HepG2 (cell line): ENCODE data around the gene TARDBP. TPM values are rescaled to one million over a fixed set of nuclear protein-coding genes. Genes with fewer than 3 reads are reported as not detected.

Experiments used
- CBX2 ChIP-seq, 2 experiments: fragments of 200-600 bp in 1 of 2; sonication (generic); formaldehyde crosslinking in 1 of 2; IDR thresholded peaks; 2 replicates each; pipeline versions ENCODE4 v1.7.0 to v1.8.1; 2018 to 2022; ENCODE audit warnings: low read depth in 2 of 2, low read length in 1 of 2, mild to moderate bottlenecking in 1 of 2, missing genetic modification reagents in 1 of 2
- ELF1 ChIP-seq: sonication (generic); formaldehyde crosslinking; IDR thresholded peaks from 2 replicates; pipeline ENCODE4 v1.4.0; 2020; ENCODE audit warnings: missing genetic modification reagents
- HMGA1 ChIP-seq: sonication (generic); formaldehyde crosslinking; conservative IDR thresholded peaks from 2 replicates; pipeline ENCODE4 v1.4.0; 2020; ENCODE audit warnings: missing genetic modification reagents
- KAT2B ChIP-seq: fragments of 150-350 bp; IDR thresholded peaks from 2 replicates; pipeline ENCODE4 v1.6.1; 2014; ENCODE audit warnings: low read depth, low read length, borderline replicate concordance
- MIXL1 ChIP-seq: IDR thresholded peaks from 2 replicates; pipeline ENCODE4 v1.6.1; 2016
- NFRKB ChIP-seq: fragments of 450-650 bp; IDR thresholded peaks from 2 replicates; pipeline ENCODE4 v1.6.1; 2017
- PTBP1 ChIP-seq: fragments of 200-400 bp; formaldehyde crosslinking; IDR thresholded peaks from 2 replicates; pipeline ENCODE4 v1.6.1; 2018; ENCODE audit warnings: low read length, low read depth; ENCODE audit not compliant: poor library complexity, severe bottlenecking
- ZNF296 ChIP-seq: sonication (generic); formaldehyde crosslinking; conservative IDR thresholded peaks from 2 replicates; pipeline ENCODE4 v1.5.0; 2020; ENCODE audit warnings: mild to moderate bottlenecking, missing genetic modification reagents
- ZNF350 ChIP-seq: sonication (generic); formaldehyde crosslinking; IDR thresholded peaks from 2 replicates; pipeline ENCODE4 v1.4.0; 2020; ENCODE audit warnings: mild to moderate bottlenecking, low read depth, missing genetic modification reagents, borderline replicate concordance
- ZNF530 ChIP-seq: sonication (generic); formaldehyde crosslinking; IDR thresholded peaks from 2 replicates; pipeline ENCODE4 v1.5.0; 2020; ENCODE audit warnings: low read depth, mild to moderate bottlenecking, missing genetic modification reagents
- ZNF550 ChIP-seq: sonication (generic); formaldehyde crosslinking; IDR thresholded peaks from 2 replicates; pipeline ENCODE4 v1.4.0; 2020; ENCODE audit warnings: mild to moderate bottlenecking, missing genetic modification reagents, borderline replicate concordance
- ZNF747 ChIP-seq: sonication (generic); formaldehyde crosslinking; IDR thresholded peaks from 2 replicates; pipeline ENCODE4 v1.8.1; 2023; ENCODE audit warnings: missing genetic modification reagents, mild to moderate bottlenecking, borderline replicate concordance
- ZNF777 ChIP-seq: sonication (generic); formaldehyde crosslinking; IDR thresholded peaks from 2 replicates; pipeline ENCODE4 v1.4.0; 2020; ENCODE audit warnings: missing genetic modification reagents
- polyA plus RNA-seq, 8 experiments: library from polyadenylated mRNA; depleted of rRNA in 3 of 8; stranded (reverse) in 7 of 8; unstranded in 1 of 8; fragments of >200 nt; fragmentation: Illumina TruSeq in 4 of 8; extraction: Trizol in 4 of 8; gene quantifications; 2 replicates each; pipeline versions ENCODE4 v1.2.1 to v1.2.3, GENCODE V29; 2011 to 2016; ENCODE audit warnings: low read depth in 4 of 8, missing spikeins in 1 of 8, mixed read lengths in 1 of 8; ENCODE audit not compliant: insufficient read depth in 1 of 8
- total RNA-seq, 5 experiments: library from RNA; depleted of rRNA; stranded (reverse); fragments of >200 nt; fragmentation: Illumina TruSeq; extraction: Trizol; gene quantifications; 2 replicates each; pipeline ENCODE4 v1.2.3, GENCODE V29; 2016; ENCODE audit warnings: low read depth in 1 of 5
- TF ChIP-seq, protein P1 (sequence below): sonication (generic); formaldehyde crosslinking; IDR thresholded peaks from 2 replicates; pipeline ENCODE4 v1.5.0; 2020; ENCODE audit warnings: mild to moderate bottlenecking, missing genetic modification reagents, borderline replicate concordance
- TF ChIP-seq, protein P2 (sequence below): sonication (generic); formaldehyde crosslinking; IDR thresholded peaks from 2 replicates; pipeline ENCODE4 v1.5.0; 2020; ENCODE audit warnings: mild to moderate bottlenecking, missing genetic modification reagents
- TF ChIP-seq, protein P3 (sequence below): sonication (generic); formaldehyde crosslinking; IDR thresholded peaks from 2 replicates; pipeline ENCODE4 v1.5.1; 2020; ENCODE audit warnings: missing genetic modification reagents, mild to moderate bottlenecking, borderline replicate concordance

The TARDBP gene
- total and polyA plus RNA-seq, 2 of the 13 experiments (the other 11 are each of a cell fraction or from before 2014, with no cell fraction given), result 62.4 to 93.0 TPM

DNA sequence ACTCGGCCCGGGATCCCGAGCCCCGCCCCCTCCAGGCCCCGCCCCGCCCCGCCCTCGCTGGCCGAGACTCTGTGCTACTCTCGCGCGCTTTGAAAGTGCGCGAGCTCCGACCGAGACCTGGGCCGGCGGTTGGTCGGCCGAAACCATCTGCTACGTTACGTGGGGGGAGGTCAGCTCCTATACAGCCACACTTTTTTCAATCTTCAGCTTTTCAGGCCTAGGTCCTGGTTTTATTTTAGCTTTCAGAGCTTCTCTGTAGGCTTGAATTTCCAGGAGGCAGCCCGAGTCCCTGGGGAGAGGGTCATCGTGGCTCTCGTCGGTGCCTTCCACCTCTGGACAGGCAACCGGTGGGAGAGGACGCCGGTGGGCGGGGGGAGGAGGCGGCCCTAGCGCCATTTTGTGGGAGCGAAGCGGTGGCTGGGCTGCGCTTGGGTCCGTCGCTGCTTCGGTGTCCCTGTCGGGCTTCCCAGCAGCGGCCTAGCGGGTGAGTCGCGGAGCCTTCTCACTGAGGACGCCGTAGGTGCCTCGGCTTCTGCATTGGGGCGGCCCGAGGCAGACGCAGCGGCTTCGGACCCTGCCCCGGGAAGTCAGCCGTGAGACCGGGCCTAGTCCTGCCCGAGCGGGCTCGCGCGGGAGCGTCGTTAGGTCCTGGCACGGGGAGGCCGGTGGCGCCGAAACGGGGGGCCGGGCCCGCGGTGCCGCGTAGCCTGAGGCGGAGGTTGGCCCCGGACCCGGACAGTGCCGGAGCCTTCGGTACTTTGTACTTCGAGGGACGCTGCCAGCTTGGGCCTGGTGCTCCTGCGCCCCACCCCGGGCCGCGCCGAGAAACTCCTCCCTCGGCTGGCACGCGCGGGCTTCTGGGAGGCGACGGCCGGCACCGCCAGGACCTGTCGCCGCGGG, at the start of gene TARDBP (continued):
- TF ChIP-seq HMGA1 (CRISPR knock-in tag) (no peak), ZNF550 (CRISPR knock-in tag) (no peak), NFRKB (peak; percentile 94), ZNF777 (CRISPR knock-in tag) (0 out of 2 replicates have a peak, but pooled peaks have one; percentile 32), KAT2B (no peak), MIXL1 (CRISPR knock-in tag) (peak; percentile 50; the same call in 1 of the 2 replicates), ZNF296 (no peak), ZNF530 (CRISPR knock-in tag) (no peak), ZNF747 (CRISPR knock-in tag) (peak; percentile 75; the same call in 1 of the 2 replicates), ELF1 (CRISPR knock-in tag) (peak; percentile 30; the same call in 1 of the 2 replicates), PTBP1 (no peak), ZNF350 (peak; percentile 87), CBX2 (IDR thresholded peaks at IDR 0.05; ENCODE audit: low read depth, low read length) (no peak), CBX2 (CRISPR knock-in tag; IDR thresholded peaks at IDR 0.05; ENCODE audit: low read depth) (peak; percentile 43; the same call in 1 of the 2 replicates)
- TF ChIP-seq, protein P1, sequence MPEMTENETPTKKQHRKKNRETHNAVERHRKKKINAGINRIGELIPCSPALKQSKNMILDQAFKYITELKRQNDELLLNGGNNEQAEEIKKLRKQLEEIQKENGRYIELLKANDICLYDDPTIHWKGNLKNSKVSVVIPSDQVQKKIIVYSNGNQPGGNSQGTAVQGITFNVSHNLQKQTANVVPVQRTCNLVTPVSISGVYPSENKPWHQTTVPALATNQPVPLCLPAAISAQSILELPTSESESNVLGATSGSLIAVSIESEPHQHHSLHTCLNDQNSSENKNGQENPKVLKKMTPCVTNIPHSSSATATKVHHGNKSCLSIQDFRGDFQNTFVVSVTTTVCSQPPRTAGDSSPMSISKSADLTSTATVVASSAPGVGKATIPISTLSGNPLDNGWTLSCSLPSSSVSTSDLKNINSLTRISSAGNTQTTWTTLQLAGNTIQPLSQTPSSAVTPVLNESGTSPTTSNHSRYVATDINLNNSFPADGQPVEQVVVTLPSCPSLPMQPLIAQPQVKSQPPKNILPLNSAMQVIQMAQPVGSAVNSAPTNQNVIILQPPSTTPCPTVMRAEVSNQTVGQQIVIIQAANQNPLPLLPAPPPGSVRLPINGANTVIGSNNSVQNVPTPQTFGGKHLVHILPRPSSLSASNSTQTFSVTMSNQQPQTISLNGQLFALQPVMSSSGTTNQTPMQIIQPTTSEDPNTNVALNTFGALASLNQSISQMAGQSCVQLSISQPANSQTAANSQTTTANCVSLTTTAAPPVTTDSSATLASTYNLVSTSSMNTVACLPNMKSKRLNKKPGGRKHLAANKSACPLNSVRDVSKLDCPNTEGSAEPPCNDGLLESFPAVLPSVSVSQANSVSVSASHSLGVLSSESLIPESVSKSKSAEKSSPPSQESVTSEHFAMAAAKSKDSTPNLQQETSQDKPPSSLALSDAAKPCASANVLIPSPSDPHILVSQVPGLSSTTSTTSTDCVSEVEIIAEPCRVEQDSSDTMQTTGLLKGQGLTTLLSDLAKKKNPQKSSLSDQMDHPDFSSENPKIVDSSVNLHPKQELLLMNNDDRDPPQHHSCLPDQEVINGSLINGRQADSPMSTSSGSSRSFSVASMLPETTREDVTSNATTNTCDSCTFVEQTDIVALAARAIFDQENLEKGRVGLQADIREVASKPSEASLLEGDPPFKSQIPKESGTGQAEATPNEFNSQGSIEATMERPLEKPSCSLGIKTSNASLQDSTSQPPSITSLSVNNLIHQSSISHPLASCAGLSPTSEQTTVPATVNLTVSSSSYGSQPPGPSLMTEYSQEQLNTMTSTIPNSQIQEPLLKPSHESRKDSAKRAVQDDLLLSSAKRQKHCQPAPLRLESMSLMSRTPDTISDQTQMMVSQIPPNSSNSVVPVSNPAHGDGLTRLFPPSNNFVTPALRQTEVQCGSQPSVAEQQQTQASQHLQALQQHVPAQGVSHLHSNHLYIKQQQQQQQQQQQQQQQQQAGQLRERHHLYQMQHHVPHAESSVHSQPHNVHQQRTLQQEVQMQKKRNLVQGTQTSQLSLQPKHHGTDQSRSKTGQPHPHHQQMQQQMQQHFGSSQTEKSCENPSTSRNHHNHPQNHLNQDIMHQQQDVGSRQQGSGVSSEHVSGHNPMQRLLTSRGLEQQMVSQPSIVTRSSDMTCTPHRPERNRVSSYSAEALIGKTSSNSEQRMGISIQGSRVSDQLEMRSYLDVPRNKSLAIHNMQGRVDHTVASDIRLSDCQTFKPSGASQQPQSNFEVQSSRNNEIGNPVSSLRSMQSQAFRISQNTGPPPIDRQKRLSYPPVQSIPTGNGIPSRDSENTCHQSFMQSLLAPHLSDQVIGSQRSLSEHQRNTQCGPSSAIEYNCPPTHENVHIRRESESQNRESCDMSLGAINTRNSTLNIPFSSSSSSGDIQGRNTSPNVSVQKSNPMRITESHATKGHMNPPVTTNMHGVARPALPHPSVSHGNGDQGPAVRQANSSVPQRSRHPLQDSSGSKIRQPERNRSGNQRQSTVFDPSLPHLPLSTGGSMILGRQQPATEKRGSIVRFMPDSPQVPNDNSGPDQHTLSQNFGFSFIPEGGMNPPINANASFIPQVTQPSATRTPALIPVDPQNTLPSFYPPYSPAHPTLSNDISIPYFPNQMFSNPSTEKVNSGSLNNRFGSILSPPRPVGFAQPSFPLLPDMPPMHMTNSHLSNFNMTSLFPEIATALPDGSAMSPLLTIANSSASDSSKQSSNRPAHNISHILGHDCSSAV (CRISPR knock-in tag), result 0 out of 2 replicates have a peak, but pooled peaks have one; percentile 46
- TF ChIP-seq, protein P2, sequence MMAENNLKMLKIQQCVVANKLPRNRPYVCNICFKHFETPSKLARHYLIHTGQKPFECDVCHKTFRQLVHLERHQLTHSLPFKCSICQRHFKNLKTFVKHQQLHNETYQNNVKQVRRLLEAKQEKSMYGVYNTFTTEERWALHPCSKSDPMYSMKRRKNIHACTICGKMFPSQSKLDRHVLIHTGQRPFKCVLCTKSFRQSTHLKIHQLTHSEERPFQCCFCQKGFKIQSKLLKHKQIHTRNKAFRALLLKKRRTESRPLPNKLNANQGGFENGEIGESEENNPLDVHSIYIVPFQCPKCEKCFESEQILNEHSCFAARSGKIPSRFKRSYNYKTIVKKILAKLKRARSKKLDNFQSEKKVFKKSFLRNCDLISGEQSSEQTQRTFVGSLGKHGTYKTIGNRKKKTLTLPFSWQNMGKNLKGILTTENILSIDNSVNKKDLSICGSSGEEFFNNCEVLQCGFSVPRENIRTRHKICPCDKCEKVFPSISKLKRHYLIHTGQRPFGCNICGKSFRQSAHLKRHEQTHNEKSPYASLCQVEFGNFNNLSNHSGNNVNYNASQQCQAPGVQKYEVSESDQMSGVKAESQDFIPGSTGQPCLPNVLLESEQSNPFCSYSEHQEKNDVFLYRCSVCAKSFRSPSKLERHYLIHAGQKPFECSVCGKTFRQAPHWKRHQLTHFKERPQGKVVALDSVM (CRISPR knock-in tag), result peak; percentile 61
- TF ChIP-seq, protein P3, sequence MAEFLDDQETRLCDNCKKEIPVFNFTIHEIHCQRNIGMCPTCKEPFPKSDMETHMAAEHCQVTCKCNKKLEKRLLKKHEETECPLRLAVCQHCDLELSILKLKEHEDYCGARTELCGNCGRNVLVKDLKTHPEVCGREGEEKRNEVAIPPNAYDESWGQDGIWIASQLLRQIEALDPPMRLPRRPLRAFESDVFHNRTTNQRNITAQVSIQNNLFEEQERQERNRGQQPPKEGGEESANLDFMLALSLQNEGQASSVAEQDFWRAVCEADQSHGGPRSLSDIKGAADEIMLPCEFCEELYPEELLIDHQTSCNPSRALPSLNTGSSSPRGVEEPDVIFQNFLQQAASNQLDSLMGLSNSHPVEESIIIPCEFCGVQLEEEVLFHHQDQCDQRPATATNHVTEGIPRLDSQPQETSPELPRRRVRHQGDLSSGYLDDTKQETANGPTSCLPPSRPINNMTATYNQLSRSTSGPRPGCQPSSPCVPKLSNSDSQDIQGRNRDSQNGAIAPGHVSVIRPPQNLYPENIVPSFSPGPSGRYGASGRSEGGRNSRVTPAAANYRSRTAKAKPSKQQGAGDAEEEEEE (CRISPR knock-in tag), result no peak
